Endothelial cell of umbilical vein (primary cell): ENCODE data around the gene KIF21B. TPM values are rescaled to one million over a fixed set of nuclear protein-coding genes. Genes with fewer than 3 reads are reported as not detected.

Experiments used
- BruUV-seq: library from RNA; stranded (reverse); fragments of 400-500 nt; replicated peaks from 2 replicates; lab custom pipeline; 2021; lab: Mats Ljungman, UMichigan
- CTCF ChIA-PET: fragments of 300-600, 350-600 bp; sonication (Branson Sonifier 250); formaldehyde crosslinking; loops from one replicate; lab custom pipeline; 2021; ENCODE audit warnings: antibody characterized with exemption, inconsistent platforms; lab: Charles Lee
- POLR2A ChIA-PET: fragments of 300-600, 350-600 bp; sonication (Branson Sonifier 250); formaldehyde crosslinking; loops from one replicate; lab custom pipeline; 2021; ENCODE audit warnings: antibody characterized with exemption, inconsistent platforms; lab: Charles Lee
- DNase-seq: peaks from one replicate; pipeline ENCODE4 v3.0.0-alpha.2; 2011; ENCODE audit warnings: low read depth, low spot score
- FAIRE-seq: peaks from 2 replicates; lab custom pipeline; 2011; peaks lifted over from hg19 to GRCh38; lab: Jason Lieb, UNC
- H2AFZ ChIP-seq: 2 replicates; pipeline ENCODE4 v1.6.0; 2012; ENCODE audit warnings: low read depth, low read length, control low read depth, inconsistent platforms
- H3K27ac ChIP-seq: 2 replicates; pipeline ENCODE4 v1.5.1; 2011; ENCODE audit warnings: low read depth, mild to moderate bottlenecking, control low read depth, low read length, moderate library complexity; ENCODE audit not compliant: insufficient read depth
- H3K27me3 ChIP-seq, 2 experiments: 2 replicates each; pipeline versions ENCODE4 v1.6.0 to v1.6.1; 2011; ENCODE audit warnings: low read length in 2 of 2, mixed read lengths in 1 of 2; ENCODE audit not compliant: control insufficient read depth in 2 of 2, insufficient read depth in 2 of 2
- H3K36me3 ChIP-seq, 2 experiments: 2 replicates in 1 of 2; 3 replicates in 1 of 2; pipeline ENCODE4 v1.5.1; 2011; ENCODE audit warnings: low read length in 2 of 2, mild to moderate bottlenecking in 1 of 2, moderate library complexity in 1 of 2; ENCODE audit not compliant: control insufficient read depth in 2 of 2, insufficient read depth in 2 of 2; ENCODE audit errors: extremely low read depth in 1 of 2
- H3K4me1 ChIP-seq: 3 replicates; pipeline ENCODE4 v1.5.1; 2011; ENCODE audit warnings: mild to moderate bottlenecking, low read length; ENCODE audit not compliant: control insufficient read depth, insufficient read depth; ENCODE audit errors: extremely low read depth
- H3K4me2 ChIP-seq: 2 replicates; pipeline ENCODE4 v1.6.1; 2011; ENCODE audit warnings: low read length, control low read depth, mixed read lengths; ENCODE audit not compliant: insufficient read depth
- H3K4me3 ChIP-seq, 3 experiments: fragments of 200-600 bp in 1 of 3; sonication (generic), shearing (Covaris generic) in 1 of 3; replicated peaks in 1 of 3; 2 replicates each; pipeline ENCODE4 v1.5.1; 2011 to 2016; ENCODE audit warnings: control low read depth in 3 of 3, low read length in 3 of 3, mild to moderate bottlenecking in 2 of 3, inconsistent platforms in 1 of 3, low read depth in 1 of 3, moderate library complexity in 1 of 3; ENCODE audit not compliant: insufficient read depth in 1 of 3
- H3K79me2 ChIP-seq: 2 replicates; pipeline ENCODE4 v1.6.0; 2012; ENCODE audit warnings: low read length, inconsistent platforms; ENCODE audit not compliant: control insufficient read depth, insufficient read depth
- H3K9ac ChIP-seq: replicated peaks from 2 replicates; pipeline ENCODE3; 2011; ENCODE audit warnings: low read length, control low read depth; ENCODE audit not compliant: insufficient read depth; ENCODE audit errors: extremely low read depth
- H3K9me1 ChIP-seq: replicated peaks from 3 replicates; pipeline ENCODE4 v1.6.0; 2011; ENCODE audit warnings: mild to moderate bottlenecking, low read length; ENCODE audit not compliant: control insufficient read depth, insufficient read depth; ENCODE audit errors: extremely low read depth
- H3K9me3 ChIP-seq: replicated peaks from 2 replicates; pipeline ENCODE4 v1.5.1; 2012; ENCODE audit warnings: low read length, inconsistent platforms; ENCODE audit not compliant: control insufficient read depth, insufficient read depth
- H4K20me1 ChIP-seq: replicated peaks from 2 replicates; pipeline ENCODE3; 2011; ENCODE audit warnings: mild to moderate bottlenecking, low read length; ENCODE audit not compliant: control insufficient read depth, insufficient read depth; ENCODE audit errors: extremely low read depth
- FOS ChIP-seq: IDR thresholded peaks from 2 replicates; pipeline ENCODE4 v1.6.1; 2011; ENCODE audit warnings: mild to moderate bottlenecking, low read length, moderate library complexity, borderline replicate concordance; ENCODE audit not compliant: insufficient read depth
- GATA2 ChIP-seq: IDR thresholded peaks from 2 replicates; pipeline ENCODE4 v1.7.0; 2011; ENCODE audit warnings: low read depth, mild to moderate bottlenecking, moderate library complexity, mixed read lengths, low read length; ENCODE audit not compliant: insufficient read length, insufficient read depth
- JUN ChIP-seq: IDR thresholded peaks from 2 replicates; pipeline ENCODE4 v1.6.1; 2011; ENCODE audit warnings: borderline replicate concordance, low read depth; ENCODE audit not compliant: insufficient read length, insufficient read depth
- MYC ChIP-seq: IDR thresholded peaks from one replicate; pipeline ENCODE4 v1.6.1; 2011; ENCODE audit warnings: mild to moderate bottlenecking, low read depth, low read length
- POLR2A ChIP-seq: IDR thresholded peaks from 2 replicates; pipeline ENCODE4 v1.6.1; 2012; ENCODE audit warnings: low read depth, mild to moderate bottlenecking, control low read depth, low read length
- dilution Hi-C: fragments of 300-500 bp; cut with MboI; formaldehyde crosslinking; loops from one replicate; pipeline ENCODE4 v1.15.0; 2019; ENCODE audit warnings: low sequenced_read_pairs; ENCODE audit not compliant: extremely low pct_ligation_motif_present
- intact Hi-C: fragments of 100-400 bp; cut with micrococcal nuclease; formaldehyde crosslinking; loops from one replicate; pipeline ENCODE4 v1.10.0; 2022
- polyA plus RNA-seq, 4 experiments: library from polyadenylated mRNA; depleted of rRNA in 3 of 4; stranded (reverse) in 3 of 4; unstranded in 1 of 4; fragments of >200 nt; gene quantifications; 2 replicates each; pipeline versions ENCODE4 v1.2.1 to v1.2.3, GENCODE V29; 2011 to 2012; ENCODE audit warnings: missing spikeins in 1 of 4
- total RNA-seq: library from RNA; stranded (reverse); gene quantifications from 2 replicates; pipeline ENCODE4 v1.2.3, GENCODE V29; 2021
- TF ChIP-seq, protein P1 (sequence below), 2 donors: IDR thresholded peaks; 1 replicate in 1 of 2; 2 replicates in 1 of 2; pipeline ENCODE4 v1.5.1; 2011; ENCODE audit warnings: low read length in 2 of 2, mild to moderate bottlenecking in 2 of 2, moderate library complexity in 2 of 2, control low read depth in 1 of 2, inconsistent platforms in 1 of 2, low read depth in 1 of 2; ENCODE audit not compliant: insufficient read depth in 1 of 2; ENCODE audit errors: extremely low read depth in 1 of 2
- TF ChIP-seq, protein P2 (sequence below): IDR thresholded peaks from 2 replicates; pipeline ENCODE4 v1.6.1; 2011; ENCODE audit not compliant: insufficient read depth, insufficient read length

The KIF21B gene
- total and polyA plus RNA-seq, 2 donors (not counting 3 experiments of a cell fraction or from before 2014, with no cell fraction given) = 1.9 to 4.4 TPM

DNA sequence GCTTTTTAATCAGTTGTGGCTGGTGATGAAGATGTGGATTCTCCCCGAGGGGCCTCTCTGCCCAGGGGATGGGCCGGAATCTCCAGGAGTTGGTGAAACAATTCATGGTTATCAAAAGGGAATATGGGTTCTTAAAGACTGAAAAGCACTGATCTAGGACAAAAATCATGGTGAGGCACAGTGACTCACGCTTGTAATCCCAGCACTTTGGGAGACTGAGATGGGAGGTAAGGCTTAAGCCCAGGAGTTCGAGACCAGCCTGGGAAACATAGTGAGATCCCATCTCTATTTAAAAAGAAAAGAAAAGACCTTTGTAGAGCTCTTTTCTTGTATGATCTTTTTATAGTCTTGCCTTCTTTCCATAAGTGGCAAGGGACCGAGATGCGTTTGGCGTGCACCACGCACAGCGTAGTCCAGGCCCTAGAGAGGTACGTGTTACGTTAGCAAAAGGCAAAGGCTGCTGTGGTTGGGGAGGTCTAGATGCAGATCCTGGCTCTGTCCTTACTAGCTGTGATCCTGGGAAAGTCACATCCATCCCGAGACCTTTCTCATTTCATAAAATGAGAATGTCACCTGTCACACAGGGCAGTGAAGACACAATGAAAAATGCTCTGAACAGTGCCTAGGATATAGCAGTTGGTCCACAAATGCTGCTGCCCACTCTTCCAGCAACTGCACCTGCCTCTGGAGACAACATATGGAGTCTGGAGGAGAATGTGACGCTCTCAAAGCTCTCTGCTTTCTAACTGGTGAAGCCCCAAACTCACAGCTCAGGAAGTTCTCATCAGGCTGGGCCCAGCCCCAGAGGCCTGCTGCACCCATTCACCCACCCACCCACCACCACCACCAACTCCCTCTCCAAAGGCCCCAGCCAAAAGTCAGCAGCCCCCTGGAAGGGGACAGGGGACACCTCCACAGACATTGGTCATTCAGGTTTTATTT, 54.8 kb downstream of the KIF21B start:
- H4K20me1 ChIP-seq = no peaks in the 10 kb centered on the region
- H3K9me3 ChIP-seq = no peaks in the 10 kb centered on the region
- H3K9ac ChIP-seq = no peak overlapping the region
- ChIA-PET POLR2A (no interaction called here), CTCF (interaction anchor here (0.9 to 1.5 kb wide), 2 partner anchors 16 to 410 kb away, joined by 4 read pairs; no protein-coding TSS in a partner anchor)
- intact Hi-C loops = no loop called here
- FAIRE-seq (no peak), DNase-seq (no peak)
- BruUV-seq = no TSS peak
- H3K79me2 ChIP-seq = no peaks in the 10 kb centered on the region
- peaks cover 0 to 1% of the 10 kb centered on the region in 2 experiments for H3K27me3 ChIP-seq
- dilution Hi-C loops = no loop called here
- no peak overlapping the region for H2AFZ ChIP-seq
- H3K4me3 ChIP-seq = no peak overlapping the region
- no peak overlapping the region for H3K4me2 ChIP-seq
- H3K9me1 ChIP-seq = no peaks in the 10 kb centered on the region
- no peak for TF ChIP-seq MYC
- TF ChIP-seq, protein P1, sequence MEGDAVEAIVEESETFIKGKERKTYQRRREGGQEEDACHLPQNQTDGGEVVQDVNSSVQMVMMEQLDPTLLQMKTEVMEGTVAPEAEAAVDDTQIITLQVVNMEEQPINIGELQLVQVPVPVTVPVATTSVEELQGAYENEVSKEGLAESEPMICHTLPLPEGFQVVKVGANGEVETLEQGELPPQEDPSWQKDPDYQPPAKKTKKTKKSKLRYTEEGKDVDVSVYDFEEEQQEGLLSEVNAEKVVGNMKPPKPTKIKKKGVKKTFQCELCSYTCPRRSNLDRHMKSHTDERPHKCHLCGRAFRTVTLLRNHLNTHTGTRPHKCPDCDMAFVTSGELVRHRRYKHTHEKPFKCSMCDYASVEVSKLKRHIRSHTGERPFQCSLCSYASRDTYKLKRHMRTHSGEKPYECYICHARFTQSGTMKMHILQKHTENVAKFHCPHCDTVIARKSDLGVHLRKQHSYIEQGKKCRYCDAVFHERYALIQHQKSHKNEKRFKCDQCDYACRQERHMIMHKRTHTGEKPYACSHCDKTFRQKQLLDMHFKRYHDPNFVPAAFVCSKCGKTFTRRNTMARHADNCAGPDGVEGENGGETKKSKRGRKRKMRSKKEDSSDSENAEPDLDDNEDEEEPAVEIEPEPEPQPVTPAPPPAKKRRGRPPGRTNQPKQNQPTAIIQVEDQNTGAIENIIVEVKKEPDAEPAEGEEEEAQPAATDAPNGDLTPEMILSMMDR (IDR thresholded peaks at IDR 0.05; ENCODE audit: extremely low read depth in 1 of 2, insufficient read depth in 1 of 2, low read depth in 1 of 2, low read length in 2 of 2) = no peak
- TF ChIP-seq POLR2A = no peak
- TF ChIP-seq FOS = no peak
- TF ChIP-seq JUN = peak; percentile 7
- TF ChIP-seq, protein P2, sequence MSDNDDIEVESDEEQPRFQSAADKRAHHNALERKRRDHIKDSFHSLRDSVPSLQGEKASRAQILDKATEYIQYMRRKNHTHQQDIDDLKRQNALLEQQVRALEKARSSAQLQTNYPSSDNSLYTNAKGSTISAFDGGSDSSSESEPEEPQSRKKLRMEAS = no peak
- TF ChIP-seq GATA2 = no peak
- no peak overlapping the region for H3K27ac ChIP-seq
- no peaks in the 10 kb centered on the region for H3K4me1 ChIP-seq
- no peaks in the 10 kb centered on the region for H3K36me3 ChIP-seq
